Occipital lobe (tissue), 3 donors: Measurements from ENCODE around the gene CXCR6. TPM values are rescaled to one million over a fixed set of nuclear protein-coding genes. Genes with fewer than 3 reads are reported as not detected.
"Not testable (repeated sequence)": the region's sequence is repeated elsewhere in the genome, so short reads cannot be mapped to it uniquely, and the experiment has no call there.

Experiments
- DNase-seq: peaks from one replicate; lab custom pipeline; 2025; lab: John Stamatoyannopoulos, UW
- small RNA-seq: library from RNA; depleted of rRNA; stranded (forward); fragments of <200 nt; gene quantifications from one replicate; pipeline ENCODE3, GENCODE V24; 2014
- total RNA-seq: library from RNA; depleted of rRNA; stranded (reverse); fragments of >200 nt; gene quantifications from one replicate; pipeline ENCODE4 v1.2.3, GENCODE V29; 2014

Gene CXCR6
- total RNA-seq, 1 donor from 2014 or later = not detected

- DNase-seq = peak; percentile 13
These were observed 44.4 kb downstream of the CXCR6 start for GRCh38 chr3:45987368-45988291.

DNA sequence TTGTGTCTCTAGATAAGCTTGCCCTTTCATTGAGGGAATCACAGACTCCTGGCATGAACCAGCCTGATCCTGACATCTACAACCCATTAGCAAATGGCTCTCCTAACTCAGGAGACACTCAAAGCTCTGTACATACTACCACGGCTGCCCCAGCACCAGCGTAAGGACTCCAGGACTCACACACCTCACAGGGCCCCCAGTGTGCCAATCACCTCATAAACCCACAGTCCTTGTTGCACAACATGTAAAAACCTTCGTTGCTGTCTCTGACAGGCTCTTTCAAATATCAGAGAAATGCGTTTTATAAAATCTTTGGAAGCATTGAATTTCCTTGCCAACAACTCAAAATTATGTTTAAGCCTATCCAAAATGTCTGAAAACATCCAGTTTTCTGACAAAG, 45.1 kb downstream of the CXCR6 start:
- DNase-seq = no peak

GRCh38 chr3:45988804-45989203, 45.5 kb downstream of the CXCR6 start:
- DNase-seq = no peak

DNA sequence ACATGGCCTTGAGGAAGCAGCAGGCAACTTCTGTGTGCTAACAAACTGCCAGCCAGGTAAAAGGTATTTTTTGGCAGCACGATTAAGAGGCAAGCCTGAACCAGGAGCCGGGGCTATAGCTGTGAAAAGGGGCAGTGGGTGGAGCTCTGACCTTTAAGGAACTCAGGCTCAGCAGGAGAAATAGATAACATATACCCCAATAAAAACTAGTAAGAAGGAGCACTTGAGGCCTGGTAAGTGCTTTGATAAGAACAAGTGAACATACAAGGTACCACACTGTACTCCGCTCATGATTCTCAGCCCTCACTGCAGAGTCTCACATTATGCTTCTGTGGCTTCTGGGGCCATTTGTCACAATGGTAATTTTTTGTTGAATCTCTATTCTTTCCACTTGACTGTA, 46.9 kb downstream of the CXCR6 start:
- DNase-seq = no peak

- DNase-seq = no peak
These were observed 48.1 kb downstream of the CXCR6 start for GRCh38 chr3:45991341-45991740.

DNA sequence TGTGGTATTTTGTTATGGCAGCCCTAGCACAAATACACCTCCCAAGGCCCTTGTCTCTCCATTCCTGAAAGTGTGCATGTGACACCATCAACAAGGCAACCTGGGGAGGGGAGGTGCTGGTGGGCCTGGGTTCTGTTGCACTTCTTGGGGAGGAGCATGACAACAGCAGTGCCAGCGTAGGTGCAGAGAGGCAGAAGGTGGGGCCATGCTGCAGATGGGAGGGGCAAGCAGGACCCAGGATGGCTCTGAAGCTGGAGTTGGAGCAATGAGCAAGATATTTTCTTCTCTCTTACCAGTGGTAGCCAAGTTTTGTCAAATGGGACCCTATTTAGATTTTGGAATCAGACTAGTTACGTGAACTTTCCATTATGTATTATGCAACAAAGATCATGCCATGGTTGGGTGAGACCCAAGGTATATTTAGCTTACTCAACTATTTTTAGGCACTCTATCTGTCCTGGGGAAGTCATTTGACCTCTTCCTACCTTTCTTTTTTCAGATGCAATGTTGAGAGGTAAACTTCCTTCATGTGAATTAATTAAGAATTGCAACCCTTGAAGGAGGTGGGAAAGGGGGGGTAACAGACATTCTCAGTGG, 49.0 kb downstream of the CXCR6 start:
- no peak for DNase-seq

DNA sequence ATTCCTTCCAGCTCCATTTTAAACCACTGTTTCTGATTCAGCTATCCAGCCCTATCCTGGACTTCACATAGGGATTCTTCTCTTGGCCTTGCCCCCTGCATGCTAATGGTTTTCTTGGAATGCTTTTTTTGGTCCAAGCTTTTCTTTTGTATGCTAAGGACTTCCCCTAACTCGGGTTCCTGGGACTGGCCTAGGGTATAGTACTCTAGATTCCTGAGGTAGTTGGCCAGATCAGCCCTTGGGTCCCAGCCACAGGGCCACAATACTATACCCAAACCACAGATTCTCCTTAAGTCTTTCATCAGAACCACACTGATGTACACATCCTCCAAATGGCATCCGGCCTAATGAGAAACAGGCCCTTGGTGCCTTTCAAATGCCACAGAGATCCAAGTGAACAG, 49.6 kb downstream of the CXCR6 start:
- DNase-seq = no peak

DNA sequence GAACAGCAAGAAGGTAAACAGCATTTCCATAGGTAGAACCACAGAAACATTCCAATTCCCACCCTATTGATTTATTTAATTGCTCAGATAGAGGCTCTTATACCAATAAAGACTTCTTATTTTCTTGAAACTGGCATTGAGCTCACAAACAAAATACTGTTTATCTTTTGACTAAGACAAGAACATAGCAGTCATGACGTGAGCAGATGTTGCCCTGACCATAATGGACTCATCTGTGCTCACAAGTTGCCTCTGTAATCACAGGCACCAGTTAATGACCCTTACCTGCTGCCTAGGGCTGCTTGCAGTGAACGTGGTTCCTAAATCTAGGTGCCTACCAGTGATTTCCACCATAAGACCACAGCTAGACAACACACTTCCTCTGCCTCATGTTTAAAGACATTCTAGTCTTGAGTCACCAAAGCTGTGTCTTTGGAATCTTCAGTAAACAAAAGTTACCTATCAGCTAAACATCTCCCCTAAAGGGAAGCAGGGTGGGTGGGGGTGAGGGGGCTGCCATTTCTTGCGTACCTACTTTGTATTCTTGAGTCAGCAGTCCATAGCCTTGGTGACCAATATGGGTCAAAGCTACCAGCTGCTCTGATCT, 50.3 kb downstream of the CXCR6 start:
- DNase-seq = no peak

DNA sequence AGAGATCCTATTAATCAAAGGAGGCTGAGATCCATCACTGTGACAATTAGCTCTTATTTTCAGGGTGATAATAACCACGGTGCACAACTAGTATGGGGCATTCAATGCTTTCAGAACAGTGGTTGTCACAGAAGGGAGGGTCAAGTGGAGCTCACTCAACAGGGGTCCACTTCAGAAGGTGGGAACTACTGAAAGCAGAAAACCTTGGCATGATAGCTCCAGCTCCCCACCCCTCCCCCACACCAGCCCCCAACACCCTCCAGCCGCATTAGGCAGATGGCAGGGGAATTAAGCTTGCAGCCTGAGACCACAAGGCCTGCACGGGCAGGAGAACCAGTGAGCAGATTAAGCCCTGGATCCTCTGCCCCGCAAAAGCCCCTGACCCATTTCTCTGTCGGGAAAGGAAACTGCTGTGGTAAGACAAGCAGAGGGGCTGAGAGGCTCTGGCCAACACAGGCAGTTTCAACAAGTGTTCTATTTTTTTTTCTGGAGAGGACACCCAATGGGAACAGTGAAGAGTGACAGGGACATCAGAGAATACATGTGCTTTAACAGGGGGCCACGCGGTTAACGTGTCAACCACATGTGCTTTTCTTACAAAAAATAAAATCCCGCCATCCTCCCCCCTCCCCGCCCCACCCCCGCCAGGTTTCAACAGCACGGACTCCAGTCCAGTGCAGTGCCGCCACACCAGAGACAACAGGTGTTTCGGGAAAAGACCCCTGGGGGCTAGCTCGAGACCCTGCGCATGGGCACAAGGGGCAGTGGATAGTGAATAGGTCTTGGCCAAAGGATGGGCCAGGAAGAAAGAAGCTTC, 51.4 kb downstream of the CXCR6 start:
- DNase-seq = no peak

DNA sequence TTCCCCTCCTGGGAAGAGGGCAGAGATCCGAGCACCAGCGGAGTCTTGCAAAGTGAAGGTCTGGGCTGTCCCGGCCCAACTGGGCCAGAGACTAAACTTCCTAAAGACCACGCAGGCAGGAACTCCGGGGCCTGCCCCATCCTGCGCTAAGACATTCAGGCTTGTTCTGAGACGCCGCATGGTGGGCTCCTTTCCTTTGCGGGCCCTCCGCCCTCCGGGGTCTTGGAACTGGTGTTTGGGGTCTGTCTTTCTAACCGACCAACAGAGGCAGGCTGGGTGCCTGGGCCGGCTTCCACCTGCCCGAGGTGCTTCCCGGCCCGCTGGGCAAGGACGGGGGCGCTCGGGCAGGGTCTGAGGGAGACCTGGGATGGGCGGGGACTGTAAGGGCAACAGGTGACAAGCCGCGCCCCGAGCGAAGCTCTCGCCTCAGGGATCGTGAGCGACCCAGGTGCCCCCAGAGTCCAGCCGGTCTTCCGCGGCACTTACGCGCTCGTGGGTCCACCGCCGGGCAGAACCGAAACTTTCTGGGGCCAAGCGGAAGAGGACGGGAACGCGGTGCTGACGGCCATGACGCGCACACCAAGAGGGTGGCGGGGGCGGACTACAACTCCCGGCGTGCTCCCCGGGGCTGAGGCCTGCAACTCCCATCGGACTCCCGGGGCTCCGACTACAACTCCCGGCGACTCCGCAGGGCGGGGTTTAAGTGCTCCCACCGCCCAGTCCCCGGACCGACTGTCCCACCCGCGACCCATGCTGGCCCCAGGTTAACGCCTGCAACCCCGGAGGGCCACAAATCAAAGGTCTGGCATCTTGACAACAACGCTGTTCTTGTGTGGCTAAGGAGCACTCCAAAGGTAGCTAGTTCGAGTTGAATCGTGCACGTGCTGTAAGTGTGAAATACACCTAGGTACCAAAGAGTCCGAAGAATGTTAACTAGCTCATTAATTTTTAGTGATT, 52.2 kb downstream of the CXCR6 start, which contains the start of gene FYCO1:
TSS of gene FYCO1 (minus strand) at position 589 of the 957 bp plus-strand sequence. CDS start 10,914 bp downstream, outside the sequence.
- peak; percentile 92 for DNase-seq

DNA sequence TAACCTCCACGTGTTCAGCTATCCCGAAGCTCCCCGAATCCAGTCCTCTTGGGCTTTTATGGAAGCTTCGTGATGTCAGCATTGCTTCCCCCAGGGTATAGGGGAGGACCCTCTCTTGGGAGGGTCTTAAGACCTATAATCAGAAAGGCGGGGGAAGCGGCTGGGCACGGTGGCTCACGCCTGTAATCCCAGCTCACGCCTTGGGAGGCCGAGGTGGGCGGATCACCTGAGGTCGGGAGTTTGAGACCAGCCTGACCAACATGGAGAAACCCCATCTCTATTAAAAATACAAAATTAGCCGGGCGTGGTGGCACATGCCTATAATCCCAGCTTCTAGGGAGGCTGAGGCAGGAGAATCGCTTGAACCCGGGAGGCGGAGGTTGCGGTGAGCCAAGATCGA, 54.2 kb downstream of the CXCR6 start:
- DNase-seq = not testable (repeated sequence)

- no peak for DNase-seq
These were observed 54.7 kb downstream of the CXCR6 start for GRCh38 chr3:45997942-45998341.

Small RNA genes within 50 kb of the gene (small RNA-seq; reads per million reads assigned to genes)
- not detected for gene RF00019

Other genes starting within 250 kb of the CXCR6 start
- 2.7 TPM for gene SLC6A20, start 146.9 kb upstream of the CXCR6 start, total RNA-seq
- gene LZTFL1, start 101.3 kb upstream of the CXCR6 start, total RNA-seq = 26.5 TPM
- 0.16 TPM for gene CCR9, start 56.9 kb upstream of the CXCR6 start, total RNA-seq
- 2.5 TPM for gene FYCO1, start 52.4 kb downstream of the CXCR6 start, total RNA-seq
- gene XCR1, start 84.0 kb downstream of the CXCR6 start, total RNA-seq = not detected